IMR-90 (cell line): ENCODE measurements around the gene SPEM1. TPM values are rescaled to one million over a fixed set of nuclear protein-coding genes. Genes with fewer than 3 reads are reported as not detected.

Experiments
- ATAC-seq: fragments of 200-7000 bp; cut with Tn5 transposase; 2 replicates; pipeline ENCODE4 v1.9.1; 2020; ENCODE audit warnings: low read depth, mild to moderate bottlenecking, moderate library complexity
- BruUV-seq: library from RNA; stranded (reverse); fragments of 400-500 nt; replicated peaks from 2 replicates; lab custom pipeline; 2021; lab: Mats Ljungman, UMichigan
- CTCF ChIA-PET: fragments of 300-600 bp; formaldehyde crosslinking; extraction: SDS; loops from one replicate; lab custom pipeline; 2021; ENCODE audit warnings: antibody characterized with exemption; lab: Yijun Ruan, JAX
- POLR2A ChIA-PET: fragments of 300-600 bp; sonication (Branson Sonifier 250); formaldehyde crosslinking; loops from one replicate; lab custom pipeline; 2022; ENCODE audit warnings: antibody characterized with exemption; ENCODE audit not compliant: unreplicated experiment; lab: Charles Lee
- DNase-seq: peaks from one replicate; pipeline ENCODE4 v3.0.0; 2013
- H2AFZ ChIP-seq: replicated peaks from 2 replicates; pipeline ENCODE3; 2013; ENCODE audit warnings: low read length, mild to moderate bottlenecking; ENCODE audit not compliant: poor library complexity
- H2AK5ac ChIP-seq: 2 replicates; pipeline ENCODE4 v1.6.1; 2013; ENCODE audit warnings: low read depth, low read length, inconsistent platforms
- H2AK9ac ChIP-seq: replicated peaks from 2 replicates; pipeline ENCODE3; 2013; ENCODE audit warnings: mild to moderate bottlenecking, low read depth, low read length, moderate library complexity; ENCODE audit not compliant: poor library complexity
- H2BK120ac ChIP-seq: 2 replicates; pipeline ENCODE4 v1.6.1; 2013; ENCODE audit warnings: low read depth, low read length, inconsistent platforms
- H2BK15ac ChIP-seq: 3 replicates; pipeline ENCODE4 v1.6.1; 2013; ENCODE audit warnings: low read depth, low read length, inconsistent platforms
- H2BK20ac ChIP-seq: 2 replicates; pipeline ENCODE4 v1.6.1; 2013; ENCODE audit warnings: low read depth, mild to moderate bottlenecking, inconsistent platforms, low read length, moderate library complexity
- H2BK5ac ChIP-seq: 2 replicates; pipeline ENCODE4 v1.6.1; 2013; ENCODE audit warnings: mild to moderate bottlenecking, low read depth, low read length, inconsistent platforms; ENCODE audit not compliant: poor library complexity, severe bottlenecking
- H3K14ac ChIP-seq: replicated peaks from 2 replicates; pipeline ENCODE4 v1.6.1; 2013; ENCODE audit warnings: low read depth, low read length, inconsistent platforms
- H3K18ac ChIP-seq: 2 replicates; pipeline ENCODE4 v1.6.1; 2013; ENCODE audit warnings: low read depth, low read length, control low read depth
- H3K23ac ChIP-seq: 2 replicates; pipeline ENCODE4 v1.6.1; 2013; ENCODE audit warnings: low read depth, low read length, inconsistent platforms
- H3K27ac ChIP-seq: 2 replicates; pipeline ENCODE4 v1.5.1; 2013; ENCODE audit warnings: mild to moderate bottlenecking, control low read depth, low read length; ENCODE audit not compliant: insufficient read depth
- H3K27me3 ChIP-seq: 2 replicates; pipeline ENCODE4 v1.6.1; 2013; ENCODE audit warnings: low read length; ENCODE audit not compliant: control insufficient read depth, insufficient read depth
- H3K36me3 ChIP-seq: 2 replicates; pipeline ENCODE4 v1.6.1; 2013; ENCODE audit warnings: low read length, mixed read lengths; ENCODE audit not compliant: control insufficient read depth, insufficient read depth
- H3K4ac ChIP-seq: 2 replicates; pipeline ENCODE4 v1.6.1; 2013; ENCODE audit warnings: low read depth, low read length, inconsistent platforms
- H3K4me1 ChIP-seq: 2 replicates; pipeline ENCODE4 v1.6.1; 2013; ENCODE audit warnings: low read length, mixed read lengths; ENCODE audit not compliant: control insufficient read depth, insufficient read depth
- H3K4me2 ChIP-seq: 2 replicates; pipeline ENCODE4 v1.6.1; 2013; ENCODE audit warnings: low read depth, mild to moderate bottlenecking, control low read depth, low read length, moderate library complexity
- H3K4me3 ChIP-seq: 2 replicates; pipeline ENCODE4 v1.5.1; 2013; ENCODE audit warnings: low read depth, mild to moderate bottlenecking, control low read depth, low read length, moderate library complexity; ENCODE audit not compliant: insufficient read depth
- H3K56ac ChIP-seq: 2 replicates; pipeline ENCODE4 v1.6.1; 2013; ENCODE audit warnings: low read length, inconsistent platforms; ENCODE audit not compliant: insufficient read depth; ENCODE audit errors: extremely low read depth
- H3K79me1 ChIP-seq, 2 experiments: 2 replicates each; pipeline ENCODE4 v1.6.1; 2013; ENCODE audit warnings: low read length in 2 of 2, inconsistent platforms in 1 of 2, low read depth in 1 of 2
- H3K9ac ChIP-seq: 2 replicates; pipeline ENCODE4 v1.6.1; 2013; ENCODE audit warnings: low read depth, low read length, control low read depth
- H3K9me1 ChIP-seq: 2 replicates; pipeline ENCODE4 v1.6.1; 2013; ENCODE audit warnings: low read length, inconsistent platforms; ENCODE audit not compliant: insufficient read depth
- H3K9me3 ChIP-seq: 2 replicates; pipeline ENCODE4 v1.6.1; 2013; ENCODE audit warnings: low read length; ENCODE audit not compliant: control insufficient read depth, insufficient read depth
- H4K20me1 ChIP-seq: 2 replicates; pipeline ENCODE4 v1.6.1; 2013; ENCODE audit warnings: low read length, inconsistent platforms; ENCODE audit not compliant: insufficient read depth
- H4K5ac ChIP-seq: 2 replicates; pipeline ENCODE4 v1.6.1; 2013; ENCODE audit warnings: mild to moderate bottlenecking, low read depth, low read length, control low read depth
- H4K8ac ChIP-seq, 2 experiments: 2 replicates each; pipeline ENCODE4 v1.6.1; 2013; ENCODE audit warnings: low read depth in 2 of 2, low read length in 2 of 2, control low read depth in 1 of 2, inconsistent platforms in 1 of 2
- H4K91ac ChIP-seq: 2 replicates; pipeline ENCODE4 v1.6.1; 2013; ENCODE audit warnings: low read depth, low read length, inconsistent platforms; ENCODE audit not compliant: insufficient read depth
- BHLHE40 ChIP-seq: fragments of 150-350 bp; IDR thresholded peaks from 2 replicates; pipeline ENCODE4 v1.6.1; 2016; ENCODE audit warnings: mild to moderate bottlenecking, low read depth, low read length
- CEBPB ChIP-seq: IDR thresholded peaks from 2 replicates; pipeline ENCODE4 v1.6.1; 2012; ENCODE audit warnings: low read depth, low read length, improper control_type of control experiment
- CHD1 ChIP-seq: IDR thresholded peaks from 2 replicates; pipeline ENCODE4 v1.6.1; 2012; ENCODE audit warnings: low read depth, low read length, improper control_type of control experiment
- FOS ChIP-seq: fragments of 150-350 bp; IDR thresholded peaks from 2 replicates; pipeline ENCODE4 v1.6.1; 2016; ENCODE audit warnings: low read depth, low read length
- MAFK ChIP-seq: IDR thresholded peaks from 2 replicates; pipeline ENCODE4 v1.6.1; 2012; ENCODE audit warnings: low read depth, low read length, improper control_type of control experiment
- MAZ ChIP-seq: IDR thresholded peaks from 2 replicates; pipeline ENCODE4 v1.6.1; 2012; ENCODE audit warnings: low read depth, mild to moderate bottlenecking, low read length, improper control_type of control experiment, moderate library complexity, borderline replicate concordance
- MXI1 ChIP-seq: IDR thresholded peaks from 2 replicates; pipeline ENCODE4 v1.6.1; 2012; ENCODE audit warnings: low read depth, mild to moderate bottlenecking, low read length, moderate library complexity, borderline replicate concordance
- NFE2L2 ChIP-seq: fragments of 150-350 bp; IDR thresholded peaks from 2 replicates; pipeline ENCODE4 v1.6.1; 2016; ENCODE audit warnings: low read depth, mild to moderate bottlenecking, low read length
- RAD21 ChIP-seq: IDR thresholded peaks from 2 replicates; pipeline ENCODE4 v1.6.1; 2012; ENCODE audit warnings: low read length, improper control_type of control experiment
- RCOR1 ChIP-seq: IDR thresholded peaks from 2 replicates; pipeline ENCODE4 v1.6.1; 2012; ENCODE audit warnings: mild to moderate bottlenecking, low read length, improper control_type of control experiment; ENCODE audit not compliant: insufficient replicate concordance
- RFX5 ChIP-seq: IDR thresholded peaks from 2 replicates; pipeline ENCODE4 v1.8.0; 2012; ENCODE audit warnings: low read depth, mild to moderate bottlenecking, low read length, moderate library complexity
- SMC3 ChIP-seq: fragments of 150-350 bp; IDR thresholded peaks from 2 replicates; pipeline ENCODE4 v1.6.1; 2016; ENCODE audit warnings: low read depth, mild to moderate bottlenecking, antibody characterized with exemption, low read length, moderate library complexity
- WGBS, 2 experiments: methylation state at CpG; one replicate each; pipeline versions ENCODE4 v1.1.5 to v1.1.7; 2013; ENCODE audit warnings: missing lambda C conversion rate in 2 of 2; ENCODE audit not compliant: insufficient read length in 1 of 2; ENCODE audit errors: extremely low coverage in 2 of 2; 5-methylcytosine and 5-hydroxymethylcytosine counted together
- dilution Hi-C: fragments of 300-500 bp; cut with HindIII; formaldehyde crosslinking; loops from one replicate; pipeline ENCODE4 v1.14.3; 2018; ENCODE audit warnings: low sequenced_read_pairs; ENCODE audit not compliant: unreplicated experiment
- in situ Hi-C: fragments of 300-500 bp; cut with MboI; formaldehyde crosslinking; loops from 3 replicates; pipeline ENCODE4 v1.14.3; 2019; ENCODE audit warnings: low sequenced_read_pairs, inconsistent platforms, mixed read lengths
- intact Hi-C: fragments of 100-400 bp; cut with micrococcal nuclease; formaldehyde crosslinking; loops from 2 replicates; pipeline ENCODE4 v1.10.0; 2022
- polyA plus RNA-seq, 3 experiments: library from polyadenylated mRNA; depleted of rRNA; stranded (reverse); fragments of >200 nt; gene quantifications; 2 replicates each; pipeline ENCODE4 v1.2.3, GENCODE V29; 2012; ENCODE audit warnings: low replicate concordance in 1 of 3
- total RNA-seq: library from RNA; depleted of rRNA; stranded (reverse); fragments of >200 nt; gene quantifications from 2 replicates; pipeline ENCODE4 v1.2.3, GENCODE V29; 2012
- TF ChIP-seq, protein P1 (sequence below): conservative IDR thresholded peaks from 2 replicates; pipeline ENCODE4 v1.5.1; 2012; ENCODE audit warnings: mild to moderate bottlenecking, low read depth, low read length, improper control_type of control experiment
- TF ChIP-seq, protein P2 (sequence below): fragments of 150-350 bp; IDR thresholded peaks from 2 replicates; pipeline ENCODE4 v1.6.1; 2017; ENCODE audit warnings: mild to moderate bottlenecking, antibody characterized with exemption, low read length, low read depth
- TF ChIP-seq, protein P3 (sequence below): fragments of 150-350 bp; IDR thresholded peaks from 2 replicates; pipeline ENCODE4 v1.6.1; 2016; ENCODE audit warnings: low read depth, mild to moderate bottlenecking, low read length, moderate library complexity, borderline replicate concordance

SPEM1 gene
- total and polyA plus RNA-seq, 2 of the 4 experiments (the other 2 are of a cell fraction): not detected

DNA sequence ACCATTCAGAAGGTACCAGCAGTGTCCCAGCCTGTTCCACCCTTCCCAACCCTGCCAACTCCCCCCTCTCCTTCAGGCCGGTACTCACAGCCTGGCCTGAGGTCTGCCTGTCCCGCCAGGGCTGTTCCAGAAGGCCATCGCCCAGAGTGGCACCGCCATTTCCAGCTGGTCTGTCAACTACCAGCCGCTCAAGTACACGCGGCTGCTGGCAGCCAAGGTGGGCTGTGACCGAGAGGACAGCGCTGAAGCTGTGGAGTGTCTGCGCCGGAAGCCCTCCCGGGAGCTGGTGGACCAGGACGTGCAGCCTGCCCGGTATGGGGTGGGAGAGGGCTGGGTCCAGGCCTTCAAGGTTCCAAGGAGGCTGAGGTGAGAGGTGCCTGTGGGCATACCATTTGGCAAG, 5.3 kb upstream of the SPEM1 start:
- H3K4me2 ChIP-seq: no peak overlapping the region
- ChIA-PET CTCF (no interaction called here), POLR2A (no interaction called here)
- no peak overlapping the region for H4K91ac ChIP-seq
- no peak overlapping the region for H2AK9ac ChIP-seq
- H3K56ac ChIP-seq: no peak overlapping the region
- H3K14ac ChIP-seq: no peak overlapping the region
- H2BK120ac ChIP-seq: no peak overlapping the region
- no peak overlapping the region for H3K4ac ChIP-seq
- no peak overlapping the region for H3K27ac ChIP-seq
- H2AK5ac ChIP-seq: no peak overlapping the region
- no peak overlapping the region for H3K4me3 ChIP-seq
- in situ Hi-C loops (no loop called here), dilution Hi-C loops (no loop called here), intact Hi-C loops (no loop called here)
- no peak overlapping the region for H2BK15ac ChIP-seq
- H4K8ac ChIP-seq: no peak overlapping the region
- no peaks in the 10 kb centered on the region; a peak in 1 of 4 replicates for H3K79me1 ChIP-seq
- peaks cover 39% of the 10 kb centered on the region for H3K36me3 ChIP-seq
- H4K20me1 ChIP-seq: peaks cover 7% of the 10 kb centered on the region; the same call in 1 of the 2 replicates
- WGBS, 2 experiments: 86% methylated on average over 5 of the region's 14 CpGs; no CpG with 5 or more reads in 1 of the 2 experiments
- H3K9me1 ChIP-seq: peaks cover 4% of the 10 kb centered on the region; the same call in 1 of the 2 replicates
- no peak overlapping the region for H2BK5ac ChIP-seq
- H3K9ac ChIP-seq: no peak overlapping the region
- no peak overlapping the region for H2AFZ ChIP-seq
- no peak overlapping the region for H3K23ac ChIP-seq
- TF ChIP-seq MAZ: no peak
- TF ChIP-seq SMC3: no peak
- TF ChIP-seq CEBPB: no peak
- no peak for TF ChIP-seq NFE2L2
- no peak for TF ChIP-seq RCOR1
- TF ChIP-seq RFX5: no peak
- TF ChIP-seq, protein P1, sequence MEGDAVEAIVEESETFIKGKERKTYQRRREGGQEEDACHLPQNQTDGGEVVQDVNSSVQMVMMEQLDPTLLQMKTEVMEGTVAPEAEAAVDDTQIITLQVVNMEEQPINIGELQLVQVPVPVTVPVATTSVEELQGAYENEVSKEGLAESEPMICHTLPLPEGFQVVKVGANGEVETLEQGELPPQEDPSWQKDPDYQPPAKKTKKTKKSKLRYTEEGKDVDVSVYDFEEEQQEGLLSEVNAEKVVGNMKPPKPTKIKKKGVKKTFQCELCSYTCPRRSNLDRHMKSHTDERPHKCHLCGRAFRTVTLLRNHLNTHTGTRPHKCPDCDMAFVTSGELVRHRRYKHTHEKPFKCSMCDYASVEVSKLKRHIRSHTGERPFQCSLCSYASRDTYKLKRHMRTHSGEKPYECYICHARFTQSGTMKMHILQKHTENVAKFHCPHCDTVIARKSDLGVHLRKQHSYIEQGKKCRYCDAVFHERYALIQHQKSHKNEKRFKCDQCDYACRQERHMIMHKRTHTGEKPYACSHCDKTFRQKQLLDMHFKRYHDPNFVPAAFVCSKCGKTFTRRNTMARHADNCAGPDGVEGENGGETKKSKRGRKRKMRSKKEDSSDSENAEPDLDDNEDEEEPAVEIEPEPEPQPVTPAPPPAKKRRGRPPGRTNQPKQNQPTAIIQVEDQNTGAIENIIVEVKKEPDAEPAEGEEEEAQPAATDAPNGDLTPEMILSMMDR: no peak
- TF ChIP-seq MXI1: no peak
- no peak for TF ChIP-seq CHD1
- no peak for TF ChIP-seq FOS
- TF ChIP-seq, protein P2, sequence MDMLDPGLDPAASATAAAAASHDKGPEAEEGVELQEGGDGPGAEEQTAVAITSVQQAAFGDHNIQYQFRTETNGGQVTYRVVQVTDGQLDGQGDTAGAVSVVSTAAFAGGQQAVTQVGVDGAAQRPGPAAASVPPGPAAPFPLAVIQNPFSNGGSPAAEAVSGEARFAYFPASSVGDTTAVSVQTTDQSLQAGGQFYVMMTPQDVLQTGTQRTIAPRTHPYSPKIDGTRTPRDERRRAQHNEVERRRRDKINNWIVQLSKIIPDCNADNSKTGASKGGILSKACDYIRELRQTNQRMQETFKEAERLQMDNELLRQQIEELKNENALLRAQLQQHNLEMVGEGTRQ: no peak
- TF ChIP-seq MAFK: no peak
- TF ChIP-seq, protein P3, sequence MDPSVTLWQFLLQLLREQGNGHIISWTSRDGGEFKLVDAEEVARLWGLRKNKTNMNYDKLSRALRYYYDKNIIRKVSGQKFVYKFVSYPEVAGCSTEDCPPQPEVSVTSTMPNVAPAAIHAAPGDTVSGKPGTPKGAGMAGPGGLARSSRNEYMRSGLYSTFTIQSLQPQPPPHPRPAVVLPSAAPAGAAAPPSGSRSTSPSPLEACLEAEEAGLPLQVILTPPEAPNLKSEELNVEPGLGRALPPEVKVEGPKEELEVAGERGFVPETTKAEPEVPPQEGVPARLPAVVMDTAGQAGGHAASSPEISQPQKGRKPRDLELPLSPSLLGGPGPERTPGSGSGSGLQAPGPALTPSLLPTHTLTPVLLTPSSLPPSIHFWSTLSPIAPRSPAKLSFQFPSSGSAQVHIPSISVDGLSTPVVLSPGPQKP: no peak
- TF ChIP-seq RAD21: no peak
- no peak for TF ChIP-seq BHLHE40
- no peaks in the 10 kb centered on the region for H3K9me3 ChIP-seq
- ATAC-seq (no peak), DNase-seq (no peak)
- H4K5ac ChIP-seq: no peak overlapping the region
- BruUV-seq: no TSS peak
- H3K27me3 ChIP-seq: no peaks in the 10 kb centered on the region
- H3K18ac ChIP-seq: no peak overlapping the region
- no peak overlapping the region for H2BK20ac ChIP-seq
- peaks cover 4% of the 10 kb centered on the region; the same call in 1 of the 2 replicates for H3K4me1 ChIP-seq
